Muscle of leg (tissue), 11 donors: Measurements from ENCODE around the gene CHRM5. TPM values are rescaled to one million over a fixed set of nuclear protein-coding genes. Genes with fewer than 3 reads are reported as not detected.
"Not testable (repeated sequence)": the region's sequence is repeated elsewhere in the genome, so short reads cannot be mapped to it uniquely, and the experiment has no call there.

Source experiments
- DNase-seq: peaks from one replicate; pipeline ENCODE4 v3.0.0; 2013
- H3K27ac ChIP-seq: one replicate; pipeline ENCODE4 v1.5.1; 2013; ENCODE audit warnings: mild to moderate bottlenecking, low read length, control low read depth
- H3K27me3 ChIP-seq: one replicate; pipeline ENCODE4 v1.6.1; 2013; ENCODE audit warnings: low read length; ENCODE audit not compliant: control insufficient read depth, insufficient read depth
- H3K36me3 ChIP-seq: one replicate; pipeline ENCODE4 v1.6.1; 2013; ENCODE audit warnings: low read length; ENCODE audit not compliant: control insufficient read depth, insufficient read depth
- H3K4me1 ChIP-seq: one replicate; pipeline ENCODE4 v1.6.1; 2013; ENCODE audit warnings: low read length; ENCODE audit not compliant: control insufficient read depth, insufficient read depth
- H3K4me3 ChIP-seq: one replicate; pipeline ENCODE4 v1.5.1; 2013; ENCODE audit warnings: low read length, control low read depth
- H3K9me3 ChIP-seq: replicated peaks from 2 replicates; pipeline ENCODE4 v1.6.1; 2013; ENCODE audit warnings: low read depth, low read length; ENCODE audit not compliant: control insufficient read depth
- WGBS: methylation state at CpG from one replicate; pipeline ENCODE4 v1.1.5; 2013; ENCODE audit warnings: missing lambda C conversion rate; ENCODE audit not compliant: insufficient coverage; 5-methylcytosine and 5-hydroxymethylcytosine counted together
- polyA plus RNA-seq, 8 donors: library from polyadenylated mRNA; unstranded; fragments of 120-200 nt; gene quantifications; one replicate each; pipeline versions ENCODE4 v1.2.1 to v1.2.3, GENCODE V29; 2013; ENCODE audit warnings: inconsistent platforms in 1 of 8, low replicate concordance in 1 of 8; ENCODE audit not compliant: insufficient read length in 8 of 8, insufficient read depth in 1 of 8
- total RNA-seq: library from RNA; stranded (reverse); fragments of 120-200 nt; gene quantifications from one replicate; pipeline ENCODE4 v1.2.4, GENCODE V29; 2013

CHRM5 gene
- total and polyA plus RNA-seq, 9 donors: 0.02 to 0.12 (median 0.05) TPM; not detected in 2

DNA sequence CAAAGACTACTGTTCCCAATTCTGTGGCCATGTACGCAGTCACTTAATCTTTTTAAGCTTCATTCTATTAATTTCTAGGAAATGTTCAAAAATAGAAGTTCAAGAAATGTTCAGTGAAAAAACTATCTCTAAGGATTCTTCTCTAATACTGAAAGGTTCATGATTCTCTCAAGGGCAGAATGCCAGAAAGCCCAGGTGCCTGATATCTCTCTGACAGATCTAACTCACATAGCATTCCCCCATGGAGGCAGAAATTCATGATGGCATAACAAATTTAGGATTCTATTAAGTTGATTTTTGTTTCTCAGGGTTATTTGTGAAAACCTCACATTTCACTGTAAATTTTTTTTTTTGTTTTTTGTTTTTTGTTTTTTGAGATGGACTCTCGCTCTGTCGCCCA lies 17.5 kb downstream of the CHRM5 start:
- H3K4me1 ChIP-seq: no peaks in the 10 kb centered on the region
- no peaks in the 10 kb centered on the region for H3K27me3 ChIP-seq
- H3K4me3 ChIP-seq: no peak overlapping the region
- H3K27ac ChIP-seq: no peak overlapping the region
- H3K9me3 ChIP-seq: no peaks in the 10 kb centered on the region
- no CpG with 5 or more reads among the region's 3 CpGs for WGBS
- H3K36me3 ChIP-seq: no peaks in the 10 kb centered on the region
- DNase-seq: peak; percentile 4

DNA sequence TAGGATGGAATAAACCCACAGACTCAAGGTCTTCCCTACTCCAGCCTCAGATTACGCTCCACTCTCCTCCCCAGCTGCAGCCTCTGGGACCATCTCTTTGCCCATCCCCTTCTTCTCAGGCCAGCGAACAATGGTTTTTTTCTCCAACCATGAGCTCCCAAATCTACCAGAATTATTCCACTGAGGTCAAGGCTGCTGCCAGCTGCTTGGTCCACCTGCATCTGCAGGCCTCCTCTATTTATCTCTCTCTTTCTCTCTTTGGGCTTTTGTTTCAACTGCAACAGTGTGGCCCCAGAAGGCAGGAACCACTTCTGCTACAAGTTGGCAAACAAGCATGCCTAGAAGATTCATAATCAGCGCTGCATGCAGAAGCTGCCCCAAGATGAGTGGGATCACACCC lies 19.1 kb downstream of the CHRM5 start:
- no peaks in the 10 kb centered on the region for H3K36me3 ChIP-seq
- H3K4me3 ChIP-seq: no peak overlapping the region
- H3K4me1 ChIP-seq: no peaks in the 10 kb centered on the region
- H3K27me3 ChIP-seq: no peaks in the 10 kb centered on the region
- no peaks in the 10 kb centered on the region for H3K9me3 ChIP-seq
- no peak for DNase-seq
- 82% methylated on average over 3 of the region's 3 CpGs for WGBS
- H3K27ac ChIP-seq: no peak overlapping the region

- 88% methylated on average over 2 of the region's 4 CpGs for WGBS
- Histone ChIP-seq H3K9me3 (no peaks in the 10 kb centered on the region), H3K4me1 (no peaks in the 10 kb centered on the region), H3K36me3 (no peaks in the 10 kb centered on the region), H3K4me3 (no peak overlapping the region), H3K27me3 (no peaks in the 10 kb centered on the region), H3K27ac (no peak overlapping the region)
- no peak for DNase-seq
Measured at GRCh38 chr15:33988384-33988783, 20.1 kb downstream of the CHRM5 start.

- no peaks in the 10 kb centered on the region for H3K9me3 ChIP-seq
- H3K27me3 ChIP-seq: no peaks in the 10 kb centered on the region
- DNase-seq: peak; percentile 13
- H3K36me3 ChIP-seq: no peaks in the 10 kb centered on the region
- 86% methylated on average over 2 of the region's 9 CpGs for WGBS
- no peaks in the 10 kb centered on the region for H3K4me1 ChIP-seq
- H3K4me3 ChIP-seq: no peak overlapping the region
- no peak overlapping the region for H3K27ac ChIP-seq
Measured at GRCh38 chr15:33994005-33994615, 25.8 kb downstream of the CHRM5 start.

DNA sequence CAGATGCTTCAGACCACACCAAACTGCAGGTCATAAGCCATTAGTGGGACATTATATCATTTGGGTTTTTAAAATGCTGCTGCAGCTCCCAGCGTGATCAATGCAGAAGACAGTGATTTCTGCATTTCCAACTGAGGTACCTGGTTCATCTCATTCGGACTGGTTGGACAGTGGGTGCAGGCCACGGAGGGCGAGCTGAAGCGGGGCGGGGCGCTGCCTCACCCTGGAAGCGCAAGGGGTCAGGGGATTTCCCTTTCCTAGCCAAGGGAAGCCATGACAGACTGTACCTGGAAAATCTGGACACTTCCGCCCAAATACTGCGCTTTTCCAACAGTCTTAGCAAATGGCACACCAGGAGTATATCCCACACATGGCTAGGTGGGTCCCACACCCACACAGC lies 27.4 kb downstream of the CHRM5 start:
- not testable (repeated sequence) for H3K27me3 ChIP-seq, H3K27ac ChIP-seq, H3K4me3 ChIP-seq, H3K4me1 ChIP-seq, H3K36me3 ChIP-seq, H3K9me3 ChIP-seq, DNase-seq
- WGBS: 100% methylated on average over 7 of the region's 10 CpGs

GRCh38 chr15:34001536-34001935 lies 33.2 kb downstream of the CHRM5 start:
- no peak overlapping the region for H3K27ac ChIP-seq
- WGBS: no CpG with 5 or more reads among the region's 3 CpGs
- H3K36me3 ChIP-seq: no peaks in the 10 kb centered on the region
- DNase-seq: no peak
- no peaks in the 10 kb centered on the region for H3K9me3 ChIP-seq
- no peaks in the 10 kb centered on the region for H3K27me3 ChIP-seq
- no peaks in the 10 kb centered on the region for H3K4me1 ChIP-seq
- no peak overlapping the region for H3K4me3 ChIP-seq

DNA sequence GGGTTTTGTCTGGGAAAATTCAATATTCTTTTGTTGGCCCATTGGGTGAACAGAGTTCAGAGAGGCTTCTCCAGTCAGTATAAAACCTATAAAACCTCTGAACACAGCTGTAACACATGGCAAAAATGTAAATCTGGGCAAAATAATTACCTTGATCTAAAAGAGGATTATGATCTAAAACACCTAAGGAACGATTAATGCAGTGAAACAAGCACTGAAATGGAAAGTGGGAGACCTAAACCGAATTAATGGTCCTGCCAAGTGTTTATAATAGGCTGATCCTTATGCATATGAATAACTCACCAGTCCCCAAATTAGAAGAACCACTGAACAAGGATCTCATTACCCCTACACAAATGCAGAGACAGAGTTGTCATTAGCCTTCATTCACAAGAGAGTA lies 38.1 kb downstream of the CHRM5 start:
- Histone ChIP-seq H3K36me3 (no peaks in the 10 kb centered on the region), H3K27ac (no peak overlapping the region), H3K4me1 (no peaks in the 10 kb centered on the region), H3K9me3 (no peaks in the 10 kb centered on the region), H3K4me3 (no peak overlapping the region), H3K27me3 (no peaks in the 10 kb centered on the region)
- no CpG with 5 or more reads among the region's 2 CpGs for WGBS
- DNase-seq: no peak

DNA sequence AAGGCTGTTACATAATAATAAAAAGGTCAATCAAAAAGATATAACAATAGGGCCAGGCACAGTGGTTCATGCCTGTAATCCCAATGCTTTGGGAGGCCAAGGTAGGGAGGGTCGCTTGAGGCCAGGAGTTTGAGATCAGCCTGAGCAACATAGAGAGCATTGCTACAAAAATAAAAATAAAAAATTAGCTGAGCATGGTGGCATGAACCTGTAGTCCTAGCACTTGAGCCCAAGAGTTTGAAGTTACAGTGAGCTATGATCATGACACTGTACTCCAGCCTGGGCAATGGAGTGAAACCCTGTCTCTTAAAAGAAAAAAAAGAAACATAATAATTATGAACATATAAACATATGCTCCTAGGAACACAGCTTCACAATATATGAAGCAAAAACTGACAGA lies 41.4 kb downstream of the CHRM5 start:
- no peak for DNase-seq
- 100% methylated on average over 1 of the region's 1 CpG for WGBS
- H3K9me3 ChIP-seq: no peaks in the 10 kb centered on the region
- H3K36me3 ChIP-seq: no peaks in the 10 kb centered on the region
- no peak overlapping the region for H3K4me3 ChIP-seq
- no peaks in the 10 kb centered on the region for H3K4me1 ChIP-seq
- no peaks in the 10 kb centered on the region for H3K27me3 ChIP-seq
- no peak overlapping the region for H3K27ac ChIP-seq

GRCh38 chr15:34010921-34011320 lies 42.6 kb downstream of the CHRM5 start:
- H3K27ac ChIP-seq: no peak overlapping the region
- 89% methylated on average over 2 of the region's 5 CpGs for WGBS
- H3K27me3 ChIP-seq: no peaks in the 10 kb centered on the region
- no peaks in the 10 kb centered on the region for H3K36me3 ChIP-seq
- no peaks in the 10 kb centered on the region for H3K4me1 ChIP-seq
- no peak overlapping the region for H3K4me3 ChIP-seq
- no peak for DNase-seq
- no peaks in the 10 kb centered on the region for H3K9me3 ChIP-seq

DNA sequence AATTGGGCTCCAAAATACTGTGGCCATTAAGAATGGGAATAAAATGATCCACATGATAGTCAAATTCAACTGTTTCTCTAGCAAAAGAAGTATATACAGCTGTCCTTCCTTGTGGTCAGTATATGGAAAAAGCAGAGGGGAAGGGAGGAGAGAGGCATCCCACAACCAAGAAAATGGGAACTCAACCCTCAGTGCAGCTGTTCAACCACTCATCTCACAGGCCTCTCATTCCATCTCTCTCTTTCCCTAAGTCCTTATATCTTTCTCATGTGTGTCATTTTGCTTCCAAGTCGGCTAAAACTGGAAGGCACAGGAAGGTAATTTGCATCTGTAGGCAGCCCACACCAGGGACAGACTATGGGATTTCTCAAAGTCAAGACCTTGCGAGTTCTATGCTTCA lies 43.2 kb downstream of the CHRM5 start:
- no peaks in the 10 kb centered on the region for H3K4me1 ChIP-seq
- H3K4me3 ChIP-seq: no peak overlapping the region
- H3K27me3 ChIP-seq: no peaks in the 10 kb centered on the region
- WGBS: 40% methylated on average over 1 of the region's 2 CpGs
- no peaks in the 10 kb centered on the region for H3K9me3 ChIP-seq
- H3K36me3 ChIP-seq: no peaks in the 10 kb centered on the region
- H3K27ac ChIP-seq: no peak overlapping the region
- DNase-seq: peak; percentile 75

- Histone ChIP-seq H3K9me3 (no peaks in the 10 kb centered on the region), H3K4me1 (no peaks in the 10 kb centered on the region), H3K36me3 (no peaks in the 10 kb centered on the region), H3K27me3 (no peaks in the 10 kb centered on the region), H3K27ac (no peak overlapping the region), H3K4me3 (no peak overlapping the region)
- no peak for DNase-seq
- 76% methylated on average over 3 of the region's 4 CpGs for WGBS
Measured at GRCh38 chr15:34012461-34013028, 44.2 kb downstream of the CHRM5 start.
